RCC 7860 (cell line): ENCODE results near the gene ARL16.
A peak's percentile ranks its signal among the peaks of the same experiment; 100 is the strongest.

Source experiments
- DNase-seq: peaks from one replicate; pipeline ENCODE4 v3.0.0-alpha.2; 2015; ENCODE audit warnings: low spot score
- FAIRE-seq: peaks from 2 replicates; lab custom pipeline; 2012; peaks lifted over from hg19 to GRCh38; lab: Jason Lieb, UNC

The ARL16 gene

DNA sequence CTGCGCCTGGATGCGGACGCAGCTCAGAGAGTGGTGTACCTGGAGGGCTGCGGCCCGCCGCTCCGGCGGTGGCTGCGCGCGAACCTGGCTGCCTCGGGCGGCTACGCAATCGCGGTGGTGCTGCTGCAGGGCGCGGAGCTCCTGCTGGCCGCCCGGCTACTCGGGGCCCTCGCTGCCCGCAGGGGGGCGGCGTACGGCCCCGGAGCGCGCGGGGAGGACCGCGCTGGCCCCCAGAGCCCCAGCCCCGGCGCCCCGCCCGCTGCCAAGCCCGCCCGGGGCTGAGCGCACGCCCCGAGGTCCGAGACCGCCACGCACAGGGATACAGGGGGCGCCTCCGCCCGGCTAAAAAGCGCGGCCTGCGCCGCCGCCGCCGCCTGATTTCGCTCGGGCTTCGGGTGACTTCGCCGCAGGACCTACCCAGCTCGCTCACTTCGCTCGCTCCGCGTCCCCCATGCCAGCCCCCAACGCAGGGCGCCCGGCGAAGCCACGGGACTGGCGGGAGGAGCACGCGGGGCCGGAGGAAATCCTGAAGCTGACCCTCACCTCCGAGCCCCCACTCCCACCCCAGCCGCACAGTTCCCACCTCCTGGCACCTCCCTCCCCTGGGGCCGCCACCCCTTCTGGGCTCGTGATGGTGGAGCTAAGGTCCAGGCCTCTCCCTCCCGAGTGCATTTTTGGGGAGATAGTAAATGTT lies 35.4 kb downstream of the ARL16 start:
- FAIRE-seq (no peak), DNase-seq (no peak)

DNA sequence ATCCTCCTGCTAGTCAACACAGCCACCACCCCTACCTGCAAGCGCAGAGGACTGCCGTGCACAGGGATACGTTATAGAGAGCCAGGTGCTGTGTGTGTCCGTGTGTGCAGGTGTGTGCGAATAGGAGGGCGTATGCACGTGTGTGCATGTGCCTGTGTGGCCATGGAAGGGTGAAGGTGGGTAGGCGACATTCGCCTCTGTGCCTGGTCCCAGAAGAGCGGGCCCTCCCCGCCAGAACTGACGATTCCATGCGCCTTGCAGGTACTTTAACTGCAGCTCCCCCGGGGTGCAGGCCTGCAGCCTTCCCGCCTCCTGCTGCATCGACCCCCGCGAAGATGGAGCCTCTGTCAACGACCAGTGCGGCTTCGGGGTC lies 36.0 kb downstream of the ARL16 start:
- DNase-seq (no peak), FAIRE-seq (no peak)

GRCh38 chr17:81646869-81647600 lies 36.6 kb downstream of the ARL16 start:
- FAIRE-seq = no peak
- DNase-seq = no peak

DNA sequence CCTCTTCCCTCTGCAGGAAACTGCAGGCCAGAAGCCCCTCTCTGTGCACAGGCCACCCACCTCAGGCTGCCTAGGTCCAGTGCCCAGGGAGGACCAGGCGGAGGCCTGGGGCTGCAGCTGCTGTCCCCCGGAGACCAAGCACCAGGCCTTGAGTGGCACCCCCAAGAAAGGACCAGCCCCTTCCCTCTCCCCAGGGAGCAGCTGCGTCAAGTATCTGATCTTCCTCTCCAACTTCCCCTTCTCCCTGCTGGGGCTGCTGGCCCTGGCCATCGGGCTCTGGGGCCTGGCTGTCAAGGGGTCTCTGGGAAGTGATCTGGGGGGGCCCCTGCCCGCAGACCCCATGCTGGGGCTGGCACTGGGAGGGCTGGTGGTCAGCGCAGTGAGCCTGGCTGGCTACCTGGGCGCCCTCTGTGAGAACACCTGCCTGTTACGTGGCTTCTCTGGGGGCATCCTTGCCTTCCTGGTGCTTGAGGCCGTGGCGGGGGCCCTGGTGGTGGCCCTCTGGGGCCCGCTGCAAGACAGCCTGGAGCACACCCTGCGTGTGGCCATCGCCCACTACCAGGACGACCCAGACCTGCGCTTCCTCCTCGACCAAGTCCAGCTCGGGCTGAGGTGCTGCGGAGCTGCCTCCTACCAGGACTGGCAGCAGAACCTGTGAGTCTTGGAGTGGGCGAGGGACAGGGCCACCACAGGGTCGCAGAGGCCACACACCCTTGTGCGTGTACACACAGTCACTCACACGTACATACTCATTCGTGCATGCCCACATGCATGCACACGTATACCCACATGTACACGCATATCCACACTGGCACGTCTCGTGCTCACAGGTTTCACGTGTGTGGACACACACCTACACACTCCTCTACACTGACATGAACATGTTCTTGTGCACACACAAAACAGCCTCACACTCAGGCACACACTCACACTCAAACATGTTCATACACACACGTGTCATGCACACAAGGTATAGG lies 38.3 kb downstream of the ARL16 start:
- DNase-seq (no peak), FAIRE-seq (no peak)

GRCh38 chr17:81644496-81644895 lies 39.1 kb downstream of the ARL16 start:
- no peak for FAIRE-seq
- no peak for DNase-seq

DNA sequence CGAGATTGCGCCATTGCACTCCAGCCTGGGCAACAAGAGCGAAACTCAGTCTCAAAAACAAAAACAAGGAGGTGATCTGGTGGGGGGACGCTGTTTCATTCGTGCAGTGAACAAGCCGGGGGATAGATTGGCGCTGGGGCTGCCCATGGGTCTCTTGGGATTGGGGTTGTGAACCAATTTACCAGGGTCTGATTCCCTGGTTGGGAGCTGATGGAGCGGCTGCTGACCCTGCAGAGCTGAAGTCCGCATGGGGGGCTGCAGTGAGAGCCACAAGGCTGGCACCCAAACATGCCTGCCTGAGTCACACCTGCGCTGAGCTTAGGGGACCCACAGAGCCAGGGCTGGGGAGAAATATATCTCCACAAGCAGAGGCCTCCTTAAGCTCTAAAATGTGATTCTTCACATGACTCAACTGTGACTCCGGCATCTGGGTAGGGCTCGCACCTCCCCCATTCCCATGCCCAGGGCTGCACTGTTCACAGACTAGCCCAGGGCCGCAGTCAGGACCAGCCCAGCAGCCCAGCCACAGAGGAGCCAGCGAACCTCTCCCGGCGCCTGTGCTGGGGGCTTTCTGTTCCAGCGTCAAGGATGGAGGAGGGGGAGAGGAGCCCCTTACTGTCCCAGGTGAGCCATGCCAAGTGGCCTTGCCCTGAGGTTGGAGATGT lies 41.6 kb downstream of the ARL16 start:
- DNase-seq = peak; percentile 77
- peak; percentile 40 for FAIRE-seq

- DNase-seq (no peak), FAIRE-seq (no peak)
These were observed 43.6 kb downstream of the ARL16 start for GRCh38 chr17:81640011-81640410.

- no peak for DNase-seq
- FAIRE-seq = no peak
These were observed 44.9 kb downstream of the ARL16 start for GRCh38 chr17:81638683-81639082.

DNA sequence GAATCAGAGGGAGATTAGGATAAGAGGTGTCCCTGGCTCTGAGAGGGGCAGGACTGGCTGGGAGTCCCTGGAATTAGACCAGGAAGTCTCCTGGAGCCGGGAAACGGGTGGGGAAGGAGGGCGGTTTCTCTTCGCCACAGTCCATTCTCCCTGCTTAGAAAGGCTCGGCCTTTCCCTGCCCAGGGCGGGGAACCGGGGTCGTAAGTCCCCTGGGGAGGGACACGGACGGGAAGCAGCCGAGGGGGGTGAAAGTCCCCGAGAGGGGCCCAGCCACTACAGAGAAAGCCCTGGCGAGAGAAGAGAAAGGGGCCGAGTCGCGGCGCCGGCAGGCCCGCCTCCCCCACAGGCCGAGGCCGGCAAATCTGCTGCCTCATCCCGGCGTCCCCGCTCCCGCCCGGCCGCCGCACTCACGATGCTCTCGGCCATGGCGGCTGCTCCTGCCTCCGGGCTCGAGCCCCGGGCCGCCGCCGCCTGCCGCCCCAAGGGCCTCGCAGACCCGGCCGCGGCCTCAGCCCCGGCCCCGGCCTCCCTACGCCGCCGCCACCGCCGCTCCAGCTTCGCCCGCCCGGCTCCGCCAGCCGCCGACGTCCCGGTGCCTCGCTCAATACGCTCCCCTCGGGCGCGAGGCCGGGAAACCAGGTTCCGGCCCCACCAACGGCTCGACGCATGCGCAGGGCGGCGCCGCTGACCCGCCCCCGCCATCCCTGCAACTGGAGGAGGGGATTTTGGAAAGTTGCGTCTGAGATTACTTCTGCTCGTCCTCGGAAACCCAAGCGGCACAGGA lies 46.9 kb downstream of the ARL16 start, which contains the start of the genes NPLOC4 and TSPAN10:
Gene NPLOC4, minus strand, starts transcription at position 608 of the 784 bp plus-strand sequence. Its CDS starts 182 bp downstream, at position 426.
Gene TSPAN10, plus strand, starts transcription at position 692 of the 784 bp plus-strand sequence. CDS start 5,217 bp downstream, outside the sequence.
- DNase-seq (peak; percentile 70), FAIRE-seq (no peak)

DNA sequence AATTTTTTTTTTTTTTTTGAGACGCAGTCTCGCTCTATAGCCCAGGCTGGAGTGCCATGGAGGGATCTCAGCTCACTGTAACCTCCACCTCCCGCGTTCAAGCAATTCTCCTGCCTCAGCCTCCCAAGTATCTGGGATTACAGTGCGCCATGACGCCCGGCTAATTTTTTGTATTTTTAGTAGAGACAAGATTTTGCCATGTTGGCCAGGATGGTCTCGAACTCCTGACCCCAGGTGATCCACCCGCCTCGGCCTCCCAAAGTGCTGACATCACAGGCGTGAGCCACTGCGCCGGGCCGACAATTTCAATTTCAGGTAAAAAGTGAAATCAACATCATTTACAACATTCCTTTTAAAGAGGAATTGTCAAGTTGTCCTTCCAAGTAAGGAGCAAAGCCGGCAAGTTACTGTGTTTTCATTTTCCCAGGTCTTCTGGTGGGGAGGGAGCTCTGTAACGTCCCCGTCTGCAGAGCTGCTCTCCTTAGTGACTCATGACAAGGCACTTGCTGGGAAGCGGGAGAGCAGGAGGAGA lies 47.6 kb downstream of the ARL16 start:
- FAIRE-seq = no peak

DNA sequence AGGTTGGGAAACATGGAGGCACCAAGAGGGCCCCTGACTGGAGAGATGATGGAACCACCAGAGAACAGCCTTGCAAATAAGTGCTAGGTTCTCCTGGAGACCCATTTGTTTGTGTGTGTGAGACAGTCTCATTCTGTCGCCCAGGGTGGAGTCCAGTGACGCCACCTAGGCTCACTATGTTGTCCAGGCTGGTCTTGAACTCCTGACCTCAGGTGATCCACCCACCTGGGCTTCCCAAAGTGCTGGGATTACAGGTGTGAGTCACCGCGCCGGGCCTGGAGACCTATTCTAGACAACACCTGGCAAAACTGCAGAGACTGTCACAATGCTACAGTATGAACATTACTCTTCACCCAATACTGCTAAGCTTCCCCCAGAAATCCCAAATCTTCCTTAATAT lies 48.2 kb downstream of the ARL16 start:
- DNase-seq = no peak
- no peak for FAIRE-seq

More for the DNA sequence above, 47.6 kb downstream of the ARL16 start:
- peak; percentile 73 for DNase-seq

GRCh38 chr17:81631482-81631881 lies 52.1 kb downstream of the ARL16 start:
- DNase-seq (no peak), FAIRE-seq (no peak)
